ENCODE data around the gene DBNDD1.

DBNDD1 gene

GRCh38 chr16:90046971-90047713 is 27.9 kb upstream of the DBNDD1 start:
- no peaks in the 10 kb centered on the region for H3K36me3 ChIP-seq (ENCODE audit: insufficient read depth, low read length)
- no peak overlapping the region for H3K27ac ChIP-seq (ENCODE audit: low read depth, low read length)
- H3K9ac ChIP-seq (ENCODE audit: low read length), result no peak overlapping the region

GRCh38 chr16:90046122-90046970 is 27.1 kb upstream of the DBNDD1 start:
- Histone ChIP-seq H3K4me3 (ENCODE audit: low read depth in 1 of 2, low read length in 2 of 2) (peak overlapping the region in 1 of 2 donors; percentile 44), H3K9ac (ENCODE audit: low read length) (no peak overlapping the region), H3K36me3 (ENCODE audit: insufficient read depth, low read length) (no peaks in the 10 kb centered on the region), H3K27me3 (ENCODE audit: control insufficient read depth in 1 of 2, insufficient read depth in 2 of 2, low read length in 2 of 2) (peaks cover 0 to 14% of the 10 kb centered on the region in 2 donors), H3K4me1 (ENCODE audit: insufficient read depth, low read length) (peaks cover 10% of the 10 kb centered on the region), H3K9me3 (ENCODE audit: low read length) (no peaks in the 10 kb centered on the region), H3K27ac (ENCODE audit: low read depth, low read length) (no peak overlapping the region)

More at GRCh38 chr16:90046971-90047713, 27.9 kb upstream of the DBNDD1 start:
- H3K27me3 ChIP-seq (ENCODE audit: control insufficient read depth in 1 of 2, insufficient read depth in 2 of 2, low read length in 2 of 2), result peaks cover 0 to 14% of the 10 kb centered on the region in 2 donors
- H3K9me3 ChIP-seq (ENCODE audit: low read length), result no peaks in the 10 kb centered on the region
- peaks cover 10% of the 10 kb centered on the region for H3K4me1 ChIP-seq (ENCODE audit: insufficient read depth, low read length)
- H3K4me3 ChIP-seq (ENCODE audit: low read depth in 1 of 2, low read length in 2 of 2), result peak overlapping the region; percentile 21 to 44

GRCh38 chr16:90044111-90044551 is 24.9 kb upstream of the DBNDD1 start:
- Histone ChIP-seq H3K4me1 (ENCODE audit: insufficient read depth, low read length) (peaks cover 10% of the 10 kb centered on the region), H3K9me3 (ENCODE audit: low read length) (no peaks in the 10 kb centered on the region), H3K36me3 (ENCODE audit: insufficient read depth, low read length) (peaks cover 6% of the 10 kb centered on the region), H3K9ac (ENCODE audit: low read length) (no peak overlapping the region), H3K27me3 (ENCODE audit: control insufficient read depth in 1 of 2, insufficient read depth in 2 of 2, low read length in 2 of 2) (peaks cover 0 to 14% of the 10 kb centered on the region in 2 donors), H3K27ac (ENCODE audit: low read depth, low read length) (no peak overlapping the region), H3K4me3 (ENCODE audit: low read depth in 1 of 2, low read length in 2 of 2) (no peak overlapping the region)

- Histone ChIP-seq H3K36me3 (ENCODE audit: insufficient read depth, low read length) (peaks cover 10% of the 10 kb centered on the region), H3K9me3 (ENCODE audit: low read length) (no peaks in the 10 kb centered on the region), H3K9ac (ENCODE audit: low read length) (no peak overlapping the region), H3K4me3 (ENCODE audit: low read depth in 1 of 2, low read length in 2 of 2) (no peak overlapping the region), H3K27ac (ENCODE audit: low read depth, low read length) (no peak overlapping the region), H3K4me1 (ENCODE audit: insufficient read depth, low read length) (peaks cover 10% of the 10 kb centered on the region), H3K27me3 (ENCODE audit: control insufficient read depth in 1 of 2, insufficient read depth in 2 of 2, low read length in 2 of 2) (peaks cover 0 to 14% of the 10 kb centered on the region in 2 donors)
These were observed 24.3 kb upstream of the DBNDD1 start for GRCh38 chr16:90043526-90043925.

GRCh38 chr16:90042946-90043514 is 23.8 kb upstream of the DBNDD1 start:
- Histone ChIP-seq H3K36me3 (ENCODE audit: insufficient read depth, low read length) (peaks cover 10% of the 10 kb centered on the region), H3K9ac (ENCODE audit: low read length) (no peak overlapping the region), H3K27me3 (ENCODE audit: control insufficient read depth in 1 of 2, insufficient read depth in 2 of 2, low read length in 2 of 2) (peaks cover 0 to 14% of the 10 kb centered on the region in 2 donors), H3K27ac (ENCODE audit: low read depth, low read length) (no peak overlapping the region), H3K4me3 (ENCODE audit: low read depth in 1 of 2, low read length in 2 of 2) (no peak overlapping the region), H3K9me3 (ENCODE audit: low read length) (no peaks in the 10 kb centered on the region), H3K4me1 (ENCODE audit: insufficient read depth, low read length) (peaks cover 10% of the 10 kb centered on the region)

GRCh38 chr16:90041896-90042473 is 22.7 kb upstream of the DBNDD1 start:
- Histone ChIP-seq H3K4me3 (ENCODE audit: low read depth in 1 of 2, low read length in 2 of 2) (no peak overlapping the region), H3K9ac (ENCODE audit: low read length) (no peak overlapping the region), H3K27me3 (ENCODE audit: control insufficient read depth in 1 of 2, insufficient read depth in 2 of 2, low read length in 2 of 2) (peaks cover 0 to 9% of the 10 kb centered on the region in 2 donors), H3K36me3 (ENCODE audit: insufficient read depth, low read length) (peaks cover 10% of the 10 kb centered on the region), H3K9me3 (ENCODE audit: low read length) (no peaks in the 10 kb centered on the region), H3K4me1 (ENCODE audit: insufficient read depth, low read length) (peaks cover 6% of the 10 kb centered on the region), H3K27ac (ENCODE audit: low read depth, low read length) (no peak overlapping the region)

- Histone ChIP-seq H3K4me1 (ENCODE audit: insufficient read depth, low read length) (no peaks in the 10 kb centered on the region), H3K27ac (ENCODE audit: low read depth, low read length) (no peak overlapping the region), H3K4me3 (ENCODE audit: low read depth in 1 of 2, low read length in 2 of 2) (no peak overlapping the region), H3K9ac (ENCODE audit: low read length) (no peak overlapping the region), H3K9me3 (ENCODE audit: low read length) (no peaks in the 10 kb centered on the region), H3K36me3 (ENCODE audit: insufficient read depth, low read length) (peaks cover 22% of the 10 kb centered on the region), H3K27me3 (ENCODE audit: control insufficient read depth in 1 of 2, insufficient read depth in 2 of 2, low read length in 2 of 2) (no peaks in the 10 kb centered on the region)
These were observed 21.1 kb upstream of the DBNDD1 start for GRCh38 chr16:90040152-90041023.

- Histone ChIP-seq H3K9ac (ENCODE audit: low read length) (no peak overlapping the region), H3K27me3 (ENCODE audit: control insufficient read depth in 1 of 2, insufficient read depth in 2 of 2, low read length in 2 of 2) (no peaks in the 10 kb centered on the region), H3K4me3 (ENCODE audit: low read depth in 1 of 2, low read length in 2 of 2) (no peak overlapping the region), H3K4me1 (ENCODE audit: insufficient read depth, low read length) (no peaks in the 10 kb centered on the region), H3K9me3 (ENCODE audit: low read length) (no peaks in the 10 kb centered on the region), H3K27ac (ENCODE audit: low read depth, low read length) (no peak overlapping the region), H3K36me3 (ENCODE audit: insufficient read depth, low read length) (peaks cover 22% of the 10 kb centered on the region)
These were observed 18.0 kb upstream of the DBNDD1 start for GRCh38 chr16:90037276-90037675.

- Histone ChIP-seq H3K36me3 (ENCODE audit: insufficient read depth, low read length) (peaks cover 31% of the 10 kb centered on the region), H3K9ac (ENCODE audit: low read length) (no peak overlapping the region), H3K4me1 (ENCODE audit: insufficient read depth, low read length) (no peaks in the 10 kb centered on the region), H3K4me3 (ENCODE audit: low read depth in 1 of 2, low read length in 2 of 2) (no peak overlapping the region), H3K9me3 (ENCODE audit: low read length) (no peaks in the 10 kb centered on the region), H3K27me3 (ENCODE audit: control insufficient read depth in 1 of 2, insufficient read depth in 2 of 2, low read length in 2 of 2) (no peaks in the 10 kb centered on the region), H3K27ac (ENCODE audit: low read depth, low read length) (no peak overlapping the region)
These were observed 16.6 kb upstream of the DBNDD1 start for GRCh38 chr16:90035902-90036301.

GRCh38 chr16:90034504-90034903 is 15.2 kb upstream of the DBNDD1 start:
- no peak overlapping the region for H3K9ac ChIP-seq (ENCODE audit: low read length)
- no peak overlapping the region for H3K27ac ChIP-seq (ENCODE audit: low read depth, low read length)
- H3K36me3 ChIP-seq (ENCODE audit: insufficient read depth, low read length), result peaks cover 25% of the 10 kb centered on the region
- no peak overlapping the region for H3K4me3 ChIP-seq (ENCODE audit: low read depth in 1 of 2, low read length in 2 of 2)
- no peaks in the 10 kb centered on the region for H3K27me3 ChIP-seq (ENCODE audit: control insufficient read depth in 1 of 2, insufficient read depth in 2 of 2, low read length in 2 of 2)
- H3K9me3 ChIP-seq (ENCODE audit: low read length), result no peaks in the 10 kb centered on the region
- H3K4me1 ChIP-seq (ENCODE audit: insufficient read depth, low read length), result no peaks in the 10 kb centered on the region
